DOHH2 (cell line): ENCODE data around the gene RAPGEF1.

Experiments used
- H3F3A ChIP-seq: fragments of 200-600 bp; sonication (generic), shearing (Covaris generic); 2 replicates; pipeline ENCODE4 v1.6.0; 2016; ENCODE audit warnings: antibody characterized with exemption, mild to moderate bottlenecking; ENCODE audit not compliant: control insufficient read depth, insufficient read depth
- H3K27ac ChIP-seq: fragments of 200-600 bp; sonication (generic); 2 replicates; pipeline ENCODE4 v1.5.1; 2014; ENCODE audit warnings: low read depth, mild to moderate bottlenecking, low read length, moderate library complexity
- H3K27me3 ChIP-seq: fragments of 200-600 bp; sonication (generic); 2 replicates; pipeline ENCODE4 v1.6.1; 2014; ENCODE audit warnings: mild to moderate bottlenecking, low read length, mixed read lengths; ENCODE audit not compliant: control insufficient read depth
- H3K36me3 ChIP-seq: fragments of 200-600 bp; sonication (generic); 2 replicates; pipeline ENCODE4 v1.6.1; 2014; ENCODE audit warnings: mild to moderate bottlenecking, low read length, moderate library complexity, mixed read lengths; ENCODE audit not compliant: control insufficient read depth
- H3K4me1 ChIP-seq: fragments of 200-600 bp; sonication (generic); 2 replicates; pipeline ENCODE4 v1.6.1; 2014; ENCODE audit warnings: mild to moderate bottlenecking, low read length, mixed read lengths; ENCODE audit not compliant: control insufficient read depth
- H3K4me2 ChIP-seq: fragments of 200-600 bp; sonication (generic); 2 replicates; pipeline ENCODE4 v1.6.0; 2014; ENCODE audit warnings: mild to moderate bottlenecking, low read length, moderate library complexity
- H3K4me3 ChIP-seq: fragments of 200-600 bp; sonication (generic); 2 replicates; pipeline ENCODE4 v1.5.1; 2014; ENCODE audit warnings: mild to moderate bottlenecking, low read length, mixed read lengths
- H3K79me2 ChIP-seq: fragments of 200-600 bp; sonication (generic); 2 replicates; pipeline ENCODE4 v1.6.1; 2014; ENCODE audit warnings: mild to moderate bottlenecking, low read length, mixed read lengths; ENCODE audit not compliant: control insufficient read depth
- H3K9me2 ChIP-seq: fragments of 200-600 bp; sonication (generic); replicated peaks from 2 replicates; pipeline ENCODE4 v1.6.1; 2014; ENCODE audit warnings: mild to moderate bottlenecking, low read length, mixed read lengths; ENCODE audit not compliant: control insufficient read depth
- H3K9me3 ChIP-seq: fragments of 200-600 bp; sonication (generic); 2 replicates; pipeline ENCODE4 v1.6.1; 2014; ENCODE audit warnings: antibody characterized with exemption, low read length, mixed read lengths; ENCODE audit not compliant: control insufficient read depth, insufficient read depth
- H4K20me1 ChIP-seq: fragments of 200-600 bp; sonication (generic); 2 replicates; pipeline ENCODE4 v1.6.0; 2014; ENCODE audit warnings: low read depth, mild to moderate bottlenecking, antibody characterized with exemption, low read length, moderate library complexity; ENCODE audit not compliant: control insufficient read depth, insufficient read depth
- CTCF ChIP-seq: fragments of 200-600 bp; sonication (generic); IDR thresholded peaks from one replicate; pipeline ENCODE4 v1.5.1; 2014; ENCODE audit warnings: antibody characterized with exemption, mild to moderate bottlenecking, low read depth, low read length; ENCODE audit not compliant: poor library complexity, severe bottlenecking
- EZH2phosphoT487 ChIP-seq: fragments of 200-600 bp; sonication (generic); IDR thresholded peaks from 2 replicates; pipeline ENCODE4 v1.6.1; 2017; ENCODE audit warnings: borderline replicate concordance, mild to moderate bottlenecking, antibody characterized with exemption, low read length, moderate library complexity, mixed read lengths

Gene RAPGEF1

GRCh38 chr9:131744720-131745201, 4.9 kb upstream of the RAPGEF1 start:
- Histone ChIP-seq H3K4me3 (no peak overlapping the region), H3K27ac (peak overlapping the region; percentile 61; the same call in 1 of the 2 replicates), H3K79me2 (no peaks in the 10 kb centered on the region), H3K36me3 (no peaks in the 10 kb centered on the region), H3K27me3 (no peaks in the 10 kb centered on the region), H3K4me1 (peaks cover 63% of the 10 kb centered on the region), H3K9me3 (no peaks in the 10 kb centered on the region), H3F3A (peaks cover 5% of the 10 kb centered on the region; the same call in 1 of the 2 replicates), H4K20me1 (no peaks in the 10 kb centered on the region), H3K4me2 (peak overlapping the region; percentile 68), H3K9me2 (no peaks in the 10 kb centered on the region)
- no peak for TF ChIP-seq CTCF
- TF ChIP-seq EZH2phosphoT487 = no peak

- no peaks in the 10 kb centered on the region for H4K20me1 ChIP-seq
- no peaks in the 10 kb centered on the region for H3K27me3 ChIP-seq
- H3K9me3 ChIP-seq = no peaks in the 10 kb centered on the region
- H3F3A ChIP-seq = peaks cover 5% of the 10 kb centered on the region; the same call in 1 of the 2 replicates
- H3K4me3 ChIP-seq = peak overlapping the region; percentile 50
- peaks cover 1% of the 10 kb centered on the region for H3K79me2 ChIP-seq
- H3K9me2 ChIP-seq = no peaks in the 10 kb centered on the region
- TF ChIP-seq CTCF (no peak), EZH2phosphoT487 (no peak)
- H3K4me1 ChIP-seq = peaks cover 63% of the 10 kb centered on the region
- peak overlapping the region; percentile 61 for H3K27ac ChIP-seq
- no peaks in the 10 kb centered on the region for H3K36me3 ChIP-seq
- peak overlapping the region; percentile 68 for H3K4me2 ChIP-seq
Measured at GRCh38 chr9:131744171-131744719, 4.4 kb upstream of the RAPGEF1 start.

- Histone ChIP-seq H3K4me2 (peak overlapping the region; percentile 68), H3K36me3 (peaks cover 7% of the 10 kb centered on the region), H3F3A (0 out of 2 replicates have a peak, but pooled peaks cover 3% of the 10 kb centered on the region), H3K27me3 (no peaks in the 10 kb centered on the region), H3K27ac (peak overlapping the region; percentile 61), H3K9me2 (no peaks in the 10 kb centered on the region), H4K20me1 (0 out of 2 replicates have a peak, but pooled peaks cover 3% of the 10 kb centered on the region), H3K4me1 (peaks cover 64% of the 10 kb centered on the region), H3K9me3 (no peaks in the 10 kb centered on the region), H3K4me3 (peak overlapping the region; percentile 50), H3K79me2 (peaks cover 9% of the 10 kb centered on the region)
- no peak for TF ChIP-seq EZH2phosphoT487
- no peak for TF ChIP-seq CTCF
Measured at GRCh38 chr9:131743501-131743900, 3.6 kb upstream of the RAPGEF1 start.
